Measurements from ENCODE around the gene TAMALIN.

TAMALIN gene

DNA sequence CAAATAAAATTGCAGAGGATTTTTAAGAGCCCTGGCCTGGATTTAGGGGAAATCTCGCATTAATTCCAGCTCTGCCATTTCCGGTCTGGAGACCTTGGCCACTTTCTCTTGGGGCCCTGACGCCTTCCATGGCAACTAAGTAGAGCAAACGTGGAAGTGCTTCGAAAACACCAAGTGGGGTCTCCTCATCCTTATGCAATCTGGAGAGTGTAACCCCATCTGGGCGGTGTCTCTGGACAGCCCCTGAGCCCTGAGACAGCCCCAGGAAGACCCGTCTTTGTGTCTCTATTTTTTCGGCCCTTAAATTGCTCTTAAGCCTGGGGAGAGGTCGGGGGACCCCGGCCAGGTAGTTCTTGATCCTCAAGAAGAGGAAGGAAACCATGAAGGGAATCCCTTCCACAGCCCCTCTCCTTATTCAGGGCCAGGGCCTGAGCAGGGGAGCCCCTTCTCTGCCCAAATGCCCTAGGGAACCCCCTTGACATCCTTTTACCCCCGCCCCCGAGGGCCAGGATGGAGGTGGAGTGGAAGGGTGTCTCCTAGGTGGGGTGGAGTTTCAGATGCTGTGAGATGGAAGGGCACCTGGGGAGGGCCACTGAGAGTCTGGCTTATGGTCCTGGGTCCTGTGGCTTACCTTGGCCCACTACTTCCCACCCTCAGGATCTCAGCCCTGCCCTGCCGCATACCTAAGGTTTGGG is 26.8 kb downstream of the TAMALIN start:
- CTCF ChIA-PET: interaction anchor here (0.6 to 3.9 kb wide), 4 partner anchors 9 to 87 kb away, joined by 3 to 22 read pairs (median 4); no protein-coding TSS in a partner anchor
- POLR2A ChIA-PET: interaction anchor here (0.9 to 2.8 kb wide), 5 partner anchors 12 to 49 kb away, joined by 3 to 22 read pairs (median 7); partner anchors contain the start of genes ATG101 and NR4A1
- TF ChIP-seq TARDBP (IDR thresholded peaks at IDR 0.05) (no peak), L3MBTL2 (conservative IDR thresholded peaks at IDR 0.05) (0 out of 2 replicates have a peak, but pooled peaks have one; percentile 5), ELF4 (IDR thresholded peaks at IDR 0.05) (no peak)
- no peak for DNase-seq (ENCODE audit: extremely low spot score)

DNA sequence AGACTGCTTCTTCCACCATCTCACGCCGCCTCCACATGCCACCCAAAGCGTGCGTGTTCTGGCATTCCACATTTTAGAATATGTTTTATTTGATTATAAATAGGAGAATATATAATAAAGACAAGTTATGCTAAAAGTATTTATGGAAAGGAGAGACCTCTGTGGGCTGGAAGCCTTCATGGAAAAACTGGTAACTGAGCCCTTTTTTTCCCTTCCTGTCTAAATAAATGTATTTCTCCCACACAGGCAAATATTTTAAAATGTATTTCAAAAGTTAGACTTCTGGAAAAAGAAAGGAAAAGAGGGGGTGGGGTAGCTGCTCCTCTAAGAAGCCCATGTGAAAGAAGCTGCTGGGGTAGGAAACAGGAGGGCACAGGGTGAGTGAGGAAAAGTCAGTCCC is 28.4 kb downstream of the TAMALIN start:
- no peak for DNase-seq (ENCODE audit: extremely low spot score)
- CTCF ChIA-PET: interaction anchor here (3.9 kb wide), 1 partner anchor 11 kb away, joined by 22 read pairs; no protein-coding TSS in a partner anchor
- POLR2A ChIA-PET: no interaction called here
- TF ChIP-seq SP1 (IDR thresholded peaks at IDR 0.05) (no peak), FOXM1 (IDR thresholded peaks at IDR 0.05; ENCODE audit: borderline replicate concordance) (no peak), HDGF (IDR thresholded peaks at IDR 0.05; ENCODE audit: borderline replicate concordance) (no peak)

DNA sequence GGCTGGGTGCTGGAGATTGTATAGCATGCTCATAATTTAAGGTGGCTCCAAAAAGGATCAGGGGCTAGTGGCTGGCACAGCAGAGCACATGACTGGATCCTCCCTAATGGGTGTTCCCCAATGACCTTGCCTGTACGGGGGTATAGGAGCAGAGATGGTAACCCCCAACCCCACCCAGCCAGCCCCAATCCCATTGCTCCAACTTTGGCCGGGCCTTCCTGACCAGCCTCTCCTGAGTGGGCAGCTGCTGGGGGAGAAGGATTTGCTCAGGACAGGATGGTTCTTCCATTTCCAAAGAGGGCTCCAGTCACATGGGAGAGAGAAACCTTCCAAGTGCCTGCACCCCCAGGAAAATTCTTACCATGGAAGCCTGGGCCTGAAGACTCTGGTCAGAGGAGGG is 29.2 kb downstream of the TAMALIN start:
- CTCF ChIA-PET: no interaction called here
- TF ChIP-seq HDGF (IDR thresholded peaks at IDR 0.05; ENCODE audit: borderline replicate concordance) (no peak), L3MBTL2 (conservative IDR thresholded peaks at IDR 0.05) (no peak), SUZ12 (IDR thresholded peaks at IDR 0.05) (no peak), FOXA1 (IDR thresholded peaks at IDR 0.05) (no peak), CTBP1 (IDR thresholded peaks at IDR 0.05; ENCODE audit: borderline replicate concordance) (no peak), TARDBP (IDR thresholded peaks at IDR 0.05) (no peak), FOXM1 (IDR thresholded peaks at IDR 0.05; ENCODE audit: borderline replicate concordance) (no peak), BHLHE40 (IDR thresholded peaks at IDR 0.05; ENCODE audit: borderline replicate concordance) (no peak), NFRKB (IDR thresholded peaks at IDR 0.05) (no peak), ARNT (IDR thresholded peaks at IDR 0.05) (no peak), FOXK2 (IDR thresholded peaks at IDR 0.05) (no peak), LEF1 (IDR thresholded peaks at IDR 0.05; ENCODE audit: borderline replicate concordance) (no peak), SP1 (IDR thresholded peaks at IDR 0.05) (no peak), ELF4 (IDR thresholded peaks at IDR 0.05) (no peak), ZNF384 (IDR thresholded peaks at IDR 0.05) (no peak)
- TF ChIP-seq, protein P1, sequence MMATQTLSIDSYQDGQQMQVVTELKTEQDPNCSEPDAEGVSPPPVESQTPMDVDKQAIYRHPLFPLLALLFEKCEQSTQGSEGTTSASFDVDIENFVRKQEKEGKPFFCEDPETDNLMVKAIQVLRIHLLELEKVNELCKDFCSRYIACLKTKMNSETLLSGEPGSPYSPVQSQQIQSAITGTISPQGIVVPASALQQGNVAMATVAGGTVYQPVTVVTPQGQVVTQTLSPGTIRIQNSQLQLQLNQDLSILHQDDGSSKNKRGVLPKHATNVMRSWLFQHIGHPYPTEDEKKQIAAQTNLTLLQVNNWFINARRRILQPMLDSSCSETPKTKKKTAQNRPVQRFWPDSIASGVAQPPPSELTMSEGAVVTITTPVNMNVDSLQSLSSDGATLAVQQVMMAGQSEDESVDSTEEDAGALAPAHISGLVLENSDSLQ (IDR thresholded peaks at IDR 0.05): no peak
- POLR2A ChIA-PET: interaction anchor here (1.3 kb wide), 1 partner anchor 10 kb away, joined by 3 read pairs; no protein-coding TSS in a partner anchor
- DNase-seq (ENCODE audit: extremely low spot score): no peak

DNA sequence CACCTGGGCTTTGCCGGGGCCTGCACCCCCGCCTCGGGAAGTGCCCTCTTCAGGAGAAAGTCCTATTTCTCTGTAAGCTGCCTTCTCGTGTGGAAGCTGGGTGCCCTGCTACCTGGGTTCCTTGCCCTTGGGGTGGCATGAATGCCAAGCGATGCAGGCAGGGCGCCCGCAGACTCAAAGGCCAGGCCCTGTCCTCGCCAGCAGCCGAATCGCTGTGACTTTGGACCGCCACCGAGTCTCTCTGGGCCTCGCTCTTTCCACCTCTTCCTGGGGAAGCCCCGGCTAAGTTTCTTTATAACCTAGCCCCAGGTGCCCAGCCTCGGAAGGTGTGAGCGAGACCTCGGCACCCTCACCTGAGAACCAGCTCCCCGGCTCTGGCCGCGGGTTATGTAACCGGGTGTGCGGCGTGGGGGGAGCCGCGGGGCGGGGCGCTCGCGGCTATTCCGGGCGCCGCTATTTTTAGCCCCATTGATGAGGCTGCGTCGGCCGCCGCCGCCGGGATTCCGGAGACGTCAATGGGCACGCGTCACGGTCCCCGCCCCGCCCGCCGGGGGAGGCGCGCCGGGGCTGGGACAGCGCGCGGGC is 29.9 kb downstream of the TAMALIN start:
- ChIA-PET CTCF (no interaction called here), POLR2A (interaction anchor here (0.8 to 1.8 kb wide), 4 partner anchors 9 to 33 kb away, joined by 3 to 4 read pairs (median 3); partner anchors contain the start of gene ATG101)
- peak; percentile 66 for DNase-seq (ENCODE audit: extremely low spot score)
- TF ChIP-seq TARDBP (IDR thresholded peaks at IDR 0.05) (no peak), ZNF384 (IDR thresholded peaks at IDR 0.05) (no peak)

DNA sequence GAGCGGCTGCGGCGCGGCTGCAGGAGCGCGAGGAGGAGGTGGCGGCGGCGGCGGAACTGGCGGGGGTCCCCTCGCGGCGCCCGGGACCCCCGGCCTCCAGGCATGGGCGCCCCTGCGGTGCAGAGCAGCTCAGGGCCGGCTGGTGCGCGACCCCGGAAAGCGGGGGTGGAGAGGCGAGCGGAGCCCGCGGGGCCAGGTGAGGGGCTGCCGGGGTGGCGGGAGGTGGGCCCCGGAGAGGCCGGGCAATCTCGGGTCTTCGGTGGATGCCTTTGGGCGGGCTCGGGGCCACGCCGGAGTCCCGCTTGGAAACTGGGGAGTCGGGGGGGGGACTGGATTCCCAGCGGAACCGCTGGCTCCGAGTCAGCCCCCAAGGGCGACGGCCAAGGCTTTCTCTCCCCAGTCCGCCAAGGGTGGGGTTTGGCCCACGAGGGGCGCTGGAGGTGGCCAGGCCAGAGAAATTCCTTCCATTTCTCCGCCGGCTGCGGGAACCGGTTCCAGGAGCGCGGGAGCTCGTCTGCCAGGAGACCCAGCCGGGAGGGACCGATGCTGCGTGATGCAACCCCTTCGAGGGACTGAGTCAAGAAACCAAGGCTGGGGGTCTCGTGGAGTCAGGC is 30.6 kb downstream of the TAMALIN start:
- ChIA-PET CTCF (interaction anchor here (0.9 kb wide), 1 partner anchor 12 kb away, joined by 4 read pairs; no protein-coding TSS in a partner anchor), POLR2A (interaction anchor here (0.8 to 1.8 kb wide), 5 partner anchors 10 to 33 kb away, joined by 3 to 4 read pairs (median 3); partner anchors contain the start of gene ATG101)
- DNase-seq (ENCODE audit: extremely low spot score): peak; percentile 52
- TF ChIP-seq FOXM1 (IDR thresholded peaks at IDR 0.05; ENCODE audit: borderline replicate concordance): no peak
- TF ChIP-seq L3MBTL2 (conservative IDR thresholded peaks at IDR 0.05): peak; percentile 80

DNA sequence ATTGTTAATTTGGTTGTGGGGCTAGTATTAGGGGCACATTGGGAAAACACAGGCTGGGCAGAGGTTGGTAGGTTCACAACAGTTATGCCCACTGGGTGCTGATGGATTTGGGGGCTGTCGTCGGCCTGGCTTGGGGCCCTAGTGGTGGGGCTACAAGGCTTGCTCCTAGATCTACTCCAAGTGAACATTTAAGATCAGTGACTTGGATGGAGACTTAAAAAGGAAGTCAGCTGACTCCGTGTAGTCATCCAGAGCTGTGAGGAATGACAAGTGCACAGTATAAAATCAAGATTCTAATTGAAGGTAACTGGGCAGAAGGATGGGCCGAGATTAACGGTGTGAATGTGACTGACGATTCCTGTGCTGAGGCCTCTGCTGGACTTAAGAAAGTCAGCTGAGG is 31.7 kb downstream of the TAMALIN start:
- TF ChIP-seq TARDBP (IDR thresholded peaks at IDR 0.05) (no peak), ELF4 (IDR thresholded peaks at IDR 0.05) (no peak), NFRKB (IDR thresholded peaks at IDR 0.05) (no peak), LEF1 (IDR thresholded peaks at IDR 0.05; ENCODE audit: borderline replicate concordance) (no peak), HDGF (IDR thresholded peaks at IDR 0.05; ENCODE audit: borderline replicate concordance) (no peak), L3MBTL2 (conservative IDR thresholded peaks at IDR 0.05) (no peak), FOXM1 (IDR thresholded peaks at IDR 0.05; ENCODE audit: borderline replicate concordance) (no peak), SP1 (IDR thresholded peaks at IDR 0.05) (no peak), ARNT (IDR thresholded peaks at IDR 0.05) (no peak), FOXA1 (IDR thresholded peaks at IDR 0.05) (no peak), ZNF384 (IDR thresholded peaks at IDR 0.05) (no peak), FOXK2 (IDR thresholded peaks at IDR 0.05) (no peak), BHLHE40 (IDR thresholded peaks at IDR 0.05; ENCODE audit: borderline replicate concordance) (no peak), SUZ12 (IDR thresholded peaks at IDR 0.05) (no peak), CTBP1 (IDR thresholded peaks at IDR 0.05; ENCODE audit: borderline replicate concordance) (no peak)
- TF ChIP-seq, protein P1 (IDR thresholded peaks at IDR 0.05): no peak
- DNase-seq (ENCODE audit: extremely low spot score): no peak
- POLR2A ChIA-PET: no interaction called here
- CTCF ChIA-PET: interaction anchor here (1.2 to 1.6 kb wide), 2 partner anchors 13 kb away, joined by 5 to 8 read pairs; partner anchors contain the start of gene NR4A1

DNA sequence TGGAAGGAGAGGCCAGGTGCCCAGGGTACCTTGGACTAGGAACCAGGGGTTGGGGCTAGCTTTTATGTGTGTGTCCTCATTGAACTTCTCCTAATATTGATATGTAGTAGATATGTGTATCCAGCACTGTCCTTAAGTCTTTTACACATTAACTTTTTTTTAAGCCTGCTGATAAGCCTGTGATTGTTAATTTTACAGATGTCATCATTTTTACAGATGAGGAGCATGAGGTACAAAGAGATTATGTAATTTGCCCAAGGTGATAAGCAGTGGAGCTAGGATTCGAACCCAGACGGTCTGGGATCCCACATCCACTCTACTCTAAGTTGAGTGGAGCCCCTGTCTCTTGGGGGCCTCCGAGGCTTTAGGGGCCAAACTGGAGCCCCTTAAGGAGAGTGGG is 34.3 kb downstream of the TAMALIN start:
- no peak for DNase-seq (ENCODE audit: extremely low spot score)
- ChIA-PET CTCF (no interaction called here), POLR2A (no interaction called here)
- TF ChIP-seq FOXA1 (IDR thresholded peaks at IDR 0.05): no peak
- TF ChIP-seq FOXM1 (IDR thresholded peaks at IDR 0.05; ENCODE audit: borderline replicate concordance): no peak
- TF ChIP-seq, protein P1 (IDR thresholded peaks at IDR 0.05): no peak
- TF ChIP-seq ELF4 (IDR thresholded peaks at IDR 0.05): no peak
- TF ChIP-seq SP1 (IDR thresholded peaks at IDR 0.05): no peak
- TF ChIP-seq ZNF384 (IDR thresholded peaks at IDR 0.05): no peak
- no peak for TF ChIP-seq HDGF (IDR thresholded peaks at IDR 0.05; ENCODE audit: borderline replicate concordance)
- no peak for TF ChIP-seq NFRKB (IDR thresholded peaks at IDR 0.05)
- no peak for TF ChIP-seq SUZ12 (IDR thresholded peaks at IDR 0.05)
- no peak for TF ChIP-seq BHLHE40 (IDR thresholded peaks at IDR 0.05; ENCODE audit: borderline replicate concordance)
- no peak for TF ChIP-seq TARDBP (IDR thresholded peaks at IDR 0.05)
- TF ChIP-seq ARNT (IDR thresholded peaks at IDR 0.05): no peak
- TF ChIP-seq FOXK2 (IDR thresholded peaks at IDR 0.05): no peak
- TF ChIP-seq CTBP1 (IDR thresholded peaks at IDR 0.05; ENCODE audit: borderline replicate concordance): no peak
- TF ChIP-seq L3MBTL2 (conservative IDR thresholded peaks at IDR 0.05): no peak
- TF ChIP-seq LEF1 (IDR thresholded peaks at IDR 0.05; ENCODE audit: borderline replicate concordance): no peak
